Nephron (organoid): Measurements from ENCODE around the gene IMMT.

ENCODE experiments used
- H3K27ac Mint-ChIP-seq, 3 experiments: 2 replicates each; pipeline ENCODE4 v1.8.0; 2020; ENCODE audit warnings: mixed read lengths in 3 of 3, mild to moderate bottlenecking in 2 of 3, moderate library complexity in 1 of 3
- H3K27me3 Mint-ChIP-seq: 2 replicates; pipeline ENCODE4 v1.8.0; 2021; ENCODE audit warnings: low read depth, mild to moderate bottlenecking, moderate library complexity, mixed read lengths
- H3K36me3 Mint-ChIP-seq: 2 replicates; pipeline ENCODE4 v1.8.0; 2020; ENCODE audit warnings: low read depth, mixed read lengths
- H3K4me1 Mint-ChIP-seq: 2 replicates; pipeline ENCODE4 v1.8.0; 2020; ENCODE audit warnings: mixed read lengths
- H3K4me3 Mint-ChIP-seq, 3 experiments: 2 replicates each; pipeline ENCODE4 v1.8.0; 2020; ENCODE audit warnings: mild to moderate bottlenecking in 3 of 3, mixed read lengths in 3 of 3, moderate library complexity in 2 of 3
- H3K9me3 Mint-ChIP-seq: 2 replicates; pipeline ENCODE4 v1.8.0; 2020; ENCODE audit warnings: mixed read lengths
- TF ChIP-seq, protein P1 (sequence below), 3 experiments: fragments of 200-600 bp; sonication (generic); IDR thresholded peaks; one replicate each; pipeline ENCODE4 v1.5.0; 2021; ENCODE audit warnings: antibody characterized with exemption in 3 of 3; ENCODE audit not compliant: unreplicated experiment in 3 of 3

The IMMT gene

GRCh38 chr2:86140969-86141392, 54.3 kb downstream of the IMMT start:
- H3K27me3 Mint-ChIP-seq = no peaks in the 10 kb centered on the region
- H3K27ac Mint-ChIP-seq = no peak overlapping the region
- no peaks in the 10 kb centered on the region for H3K9me3 Mint-ChIP-seq
- H3K4me3 Mint-ChIP-seq = no peak overlapping the region
- H3K4me1 Mint-ChIP-seq = no peaks in the 10 kb centered on the region
- TF ChIP-seq, protein P1, sequence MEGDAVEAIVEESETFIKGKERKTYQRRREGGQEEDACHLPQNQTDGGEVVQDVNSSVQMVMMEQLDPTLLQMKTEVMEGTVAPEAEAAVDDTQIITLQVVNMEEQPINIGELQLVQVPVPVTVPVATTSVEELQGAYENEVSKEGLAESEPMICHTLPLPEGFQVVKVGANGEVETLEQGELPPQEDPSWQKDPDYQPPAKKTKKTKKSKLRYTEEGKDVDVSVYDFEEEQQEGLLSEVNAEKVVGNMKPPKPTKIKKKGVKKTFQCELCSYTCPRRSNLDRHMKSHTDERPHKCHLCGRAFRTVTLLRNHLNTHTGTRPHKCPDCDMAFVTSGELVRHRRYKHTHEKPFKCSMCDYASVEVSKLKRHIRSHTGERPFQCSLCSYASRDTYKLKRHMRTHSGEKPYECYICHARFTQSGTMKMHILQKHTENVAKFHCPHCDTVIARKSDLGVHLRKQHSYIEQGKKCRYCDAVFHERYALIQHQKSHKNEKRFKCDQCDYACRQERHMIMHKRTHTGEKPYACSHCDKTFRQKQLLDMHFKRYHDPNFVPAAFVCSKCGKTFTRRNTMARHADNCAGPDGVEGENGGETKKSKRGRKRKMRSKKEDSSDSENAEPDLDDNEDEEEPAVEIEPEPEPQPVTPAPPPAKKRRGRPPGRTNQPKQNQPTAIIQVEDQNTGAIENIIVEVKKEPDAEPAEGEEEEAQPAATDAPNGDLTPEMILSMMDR (IDR thresholded peaks at IDR 0.05; ENCODE audit: unreplicated experiment in 3 of 3) = no peak
- peaks cover 78% of the 10 kb centered on the region for H3K36me3 Mint-ChIP-seq

- no peaks in the 10 kb centered on the region for H3K27me3 Mint-ChIP-seq
- H3K4me1 Mint-ChIP-seq = no peaks in the 10 kb centered on the region
- no peak overlapping the region for H3K27ac Mint-ChIP-seq
- no peak overlapping the region for H3K4me3 Mint-ChIP-seq
- H3K36me3 Mint-ChIP-seq = peaks cover 85% of the 10 kb centered on the region
- no peaks in the 10 kb centered on the region for H3K9me3 Mint-ChIP-seq
- TF ChIP-seq, protein P1 (IDR thresholded peaks at IDR 0.05; ENCODE audit: unreplicated experiment in 3 of 3) = no peak
Observed at GRCh38 chr2:86139981-86140380, 55.3 kb downstream of the IMMT start.

DNA sequence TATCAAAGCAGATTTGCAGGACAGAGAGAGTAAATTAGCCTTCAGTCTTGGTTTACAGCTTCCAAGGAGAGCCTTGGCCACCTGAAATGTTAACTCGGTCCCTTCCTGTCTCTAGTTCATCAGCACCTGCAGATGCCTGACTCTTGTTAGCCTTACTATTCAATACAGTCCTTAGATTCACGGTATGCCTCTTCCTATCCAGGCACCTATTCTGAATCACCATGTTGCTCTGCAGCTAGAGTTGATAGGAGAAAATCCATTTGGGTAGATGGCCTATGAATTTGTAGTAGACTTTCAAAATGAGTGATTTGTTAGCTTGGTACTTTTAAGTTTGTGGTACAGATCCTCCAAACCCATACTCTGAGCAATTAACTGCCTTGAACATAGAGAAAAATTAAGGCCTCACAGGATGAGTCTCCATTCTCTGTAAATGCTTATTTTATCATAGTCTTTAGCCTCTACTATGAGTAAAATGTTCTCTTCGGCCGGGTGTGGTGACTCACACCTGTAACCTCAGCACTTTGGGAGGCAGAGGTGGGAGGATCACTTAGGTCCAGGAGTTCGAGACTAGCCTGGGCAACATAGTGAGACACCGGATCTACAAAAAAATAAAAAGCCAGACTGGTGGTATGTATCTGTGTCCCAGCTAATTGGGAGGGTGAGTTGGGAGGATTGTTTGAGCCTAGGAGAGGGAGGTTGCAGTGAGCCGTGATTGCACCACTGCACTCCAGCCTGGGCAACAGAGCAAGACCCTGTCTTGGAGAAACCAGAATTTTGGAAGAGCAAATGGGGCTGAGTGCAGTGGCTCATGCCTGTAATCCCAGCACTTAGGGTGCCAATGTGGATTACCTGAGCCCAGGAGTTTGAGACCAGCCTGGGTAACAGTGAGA, 56.3 kb downstream of the IMMT start:
- no peak overlapping the region for H3K27ac Mint-ChIP-seq
- no peaks in the 10 kb centered on the region for H3K4me1 Mint-ChIP-seq
- no peaks in the 10 kb centered on the region for H3K27me3 Mint-ChIP-seq
- TF ChIP-seq, protein P1 (IDR thresholded peaks at IDR 0.05; ENCODE audit: unreplicated experiment in 3 of 3) = no peak
- no peak overlapping the region for H3K4me3 Mint-ChIP-seq
- H3K9me3 Mint-ChIP-seq = no peaks in the 10 kb centered on the region
- H3K36me3 Mint-ChIP-seq = peaks cover 85% of the 10 kb centered on the region

DNA sequence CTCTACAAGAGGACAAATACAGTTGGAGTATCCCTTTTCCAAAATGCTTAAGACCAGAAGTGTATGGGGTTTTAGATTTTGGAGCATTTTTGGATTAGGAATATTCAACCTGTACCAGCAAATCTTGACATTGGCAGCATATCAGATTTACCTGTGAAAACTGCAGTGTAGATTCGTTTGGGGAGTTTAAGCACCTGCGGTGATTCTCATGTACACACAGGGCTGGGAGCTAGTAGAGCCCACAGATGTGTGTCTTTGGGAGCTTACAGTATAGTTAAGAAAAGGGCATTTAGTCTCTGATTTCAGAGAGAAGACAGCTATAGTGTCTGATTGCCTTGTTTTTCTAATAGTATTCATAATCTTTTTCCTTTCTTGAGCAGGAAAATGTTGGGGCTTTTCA, 59.1 kb downstream of the IMMT start:
- TF ChIP-seq, protein P1 (IDR thresholded peaks at IDR 0.05; ENCODE audit: unreplicated experiment in 3 of 3) = no peak
- Mint-ChIP-seq H3K27me3 (no peaks in the 10 kb centered on the region), H3K4me3 (no peak overlapping the region), H3K27ac (no peak overlapping the region), H3K36me3 (peaks cover 92% of the 10 kb centered on the region), H3K9me3 (no peaks in the 10 kb centered on the region), H3K4me1 (no peaks in the 10 kb centered on the region)

DNA sequence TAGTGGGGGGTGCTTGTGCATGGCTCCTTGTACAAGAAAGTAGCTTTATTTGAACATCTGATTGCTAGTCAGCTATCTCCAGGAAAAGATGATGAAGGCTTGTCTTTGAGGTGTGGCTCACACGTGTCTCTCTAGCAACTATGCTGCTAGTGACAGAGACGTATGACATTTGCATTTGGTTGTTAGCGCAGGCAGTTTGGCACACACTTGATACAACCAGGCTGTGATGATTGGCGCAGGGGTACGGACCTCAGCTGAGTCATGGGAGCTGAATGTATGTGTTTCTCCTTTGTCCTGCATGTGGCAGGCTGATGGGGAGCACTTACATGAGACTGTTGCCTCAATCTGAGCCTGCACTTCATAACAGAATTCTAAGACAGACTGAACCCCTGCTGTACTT, 59.6 kb downstream of the IMMT start:
- TF ChIP-seq, protein P1 (IDR thresholded peaks at IDR 0.05; ENCODE audit: unreplicated experiment in 3 of 3) = no peak
- Mint-ChIP-seq H3K9me3 (no peaks in the 10 kb centered on the region), H3K4me3 (no peak overlapping the region), H3K4me1 (no peaks in the 10 kb centered on the region), H3K27me3 (no peaks in the 10 kb centered on the region), H3K36me3 (peaks cover 93% of the 10 kb centered on the region), H3K27ac (no peak overlapping the region)

- Mint-ChIP-seq H3K4me3 (no peak overlapping the region), H3K36me3 (peaks cover 96% of the 10 kb centered on the region), H3K4me1 (no peaks in the 10 kb centered on the region), H3K27me3 (no peaks in the 10 kb centered on the region), H3K9me3 (no peaks in the 10 kb centered on the region), H3K27ac (no peak overlapping the region)
- TF ChIP-seq, protein P1 (IDR thresholded peaks at IDR 0.05; ENCODE audit: unreplicated experiment in 3 of 3) = no peak
Observed at GRCh38 chr2:86134709-86135108, 60.6 kb downstream of the IMMT start.
